IMR-90 (cell line): ENCODE measurements around the gene NAA80. TPM values are rescaled to one million over a fixed set of nuclear protein-coding genes. Genes with fewer than 3 reads are reported as not detected.

Source experiments
- ATAC-seq: fragments of 200-7000 bp; cut with Tn5 transposase; 2 replicates; pipeline ENCODE4 v1.9.1; 2020; ENCODE audit warnings: low read depth, mild to moderate bottlenecking, moderate library complexity
- BruUV-seq: library from RNA; stranded (reverse); fragments of 400-500 nt; replicated peaks from 2 replicates; lab custom pipeline; 2021; lab: Mats Ljungman, UMichigan
- CTCF ChIA-PET: fragments of 300-600 bp; formaldehyde crosslinking; extraction: SDS; loops from one replicate; lab custom pipeline; 2021; ENCODE audit warnings: antibody characterized with exemption; lab: Yijun Ruan, JAX
- POLR2A ChIA-PET: fragments of 300-600 bp; sonication (Branson Sonifier 250); formaldehyde crosslinking; loops from one replicate; lab custom pipeline; 2022; ENCODE audit warnings: antibody characterized with exemption; ENCODE audit not compliant: unreplicated experiment; lab: Charles Lee
- DNase-seq: peaks from one replicate; pipeline ENCODE4 v3.0.0; 2013
- H2AFZ ChIP-seq: replicated peaks from 2 replicates; pipeline ENCODE3; 2013; ENCODE audit warnings: low read length, mild to moderate bottlenecking; ENCODE audit not compliant: poor library complexity
- H2AK5ac ChIP-seq: 2 replicates; pipeline ENCODE4 v1.6.1; 2013; ENCODE audit warnings: low read depth, low read length, inconsistent platforms
- H2AK9ac ChIP-seq: replicated peaks from 2 replicates; pipeline ENCODE3; 2013; ENCODE audit warnings: mild to moderate bottlenecking, low read depth, low read length, moderate library complexity; ENCODE audit not compliant: poor library complexity
- H2BK120ac ChIP-seq: 2 replicates; pipeline ENCODE4 v1.6.1; 2013; ENCODE audit warnings: low read depth, low read length, inconsistent platforms
- H2BK15ac ChIP-seq: 3 replicates; pipeline ENCODE4 v1.6.1; 2013; ENCODE audit warnings: low read depth, low read length, inconsistent platforms
- H2BK20ac ChIP-seq: 2 replicates; pipeline ENCODE4 v1.6.1; 2013; ENCODE audit warnings: low read depth, mild to moderate bottlenecking, inconsistent platforms, low read length, moderate library complexity
- H2BK5ac ChIP-seq: 2 replicates; pipeline ENCODE4 v1.6.1; 2013; ENCODE audit warnings: mild to moderate bottlenecking, low read depth, low read length, inconsistent platforms; ENCODE audit not compliant: poor library complexity, severe bottlenecking
- H3K14ac ChIP-seq: replicated peaks from 2 replicates; pipeline ENCODE4 v1.6.1; 2013; ENCODE audit warnings: low read depth, low read length, inconsistent platforms
- H3K18ac ChIP-seq: 2 replicates; pipeline ENCODE4 v1.6.1; 2013; ENCODE audit warnings: low read depth, low read length, control low read depth
- H3K23ac ChIP-seq: 2 replicates; pipeline ENCODE4 v1.6.1; 2013; ENCODE audit warnings: low read depth, low read length, inconsistent platforms
- H3K27ac ChIP-seq: 2 replicates; pipeline ENCODE4 v1.5.1; 2013; ENCODE audit warnings: mild to moderate bottlenecking, control low read depth, low read length; ENCODE audit not compliant: insufficient read depth
- H3K27me3 ChIP-seq: 2 replicates; pipeline ENCODE4 v1.6.1; 2013; ENCODE audit warnings: low read length; ENCODE audit not compliant: control insufficient read depth, insufficient read depth
- H3K36me3 ChIP-seq: 2 replicates; pipeline ENCODE4 v1.6.1; 2013; ENCODE audit warnings: low read length, mixed read lengths; ENCODE audit not compliant: control insufficient read depth, insufficient read depth
- H3K4ac ChIP-seq: 2 replicates; pipeline ENCODE4 v1.6.1; 2013; ENCODE audit warnings: low read depth, low read length, inconsistent platforms
- H3K4me1 ChIP-seq: 2 replicates; pipeline ENCODE4 v1.6.1; 2013; ENCODE audit warnings: low read length, mixed read lengths; ENCODE audit not compliant: control insufficient read depth, insufficient read depth
- H3K4me2 ChIP-seq: 2 replicates; pipeline ENCODE4 v1.6.1; 2013; ENCODE audit warnings: low read depth, mild to moderate bottlenecking, control low read depth, low read length, moderate library complexity
- H3K4me3 ChIP-seq: 2 replicates; pipeline ENCODE4 v1.5.1; 2013; ENCODE audit warnings: low read depth, mild to moderate bottlenecking, control low read depth, low read length, moderate library complexity; ENCODE audit not compliant: insufficient read depth
- H3K56ac ChIP-seq: 2 replicates; pipeline ENCODE4 v1.6.1; 2013; ENCODE audit warnings: low read length, inconsistent platforms; ENCODE audit not compliant: insufficient read depth; ENCODE audit errors: extremely low read depth
- H3K79me1 ChIP-seq, 2 experiments: 2 replicates each; pipeline ENCODE4 v1.6.1; 2013; ENCODE audit warnings: low read length in 2 of 2, inconsistent platforms in 1 of 2, low read depth in 1 of 2
- H3K9ac ChIP-seq: 2 replicates; pipeline ENCODE4 v1.6.1; 2013; ENCODE audit warnings: low read depth, low read length, control low read depth
- H3K9me1 ChIP-seq: 2 replicates; pipeline ENCODE4 v1.6.1; 2013; ENCODE audit warnings: low read length, inconsistent platforms; ENCODE audit not compliant: insufficient read depth
- H3K9me3 ChIP-seq: 2 replicates; pipeline ENCODE4 v1.6.1; 2013; ENCODE audit warnings: low read length; ENCODE audit not compliant: control insufficient read depth, insufficient read depth
- H4K20me1 ChIP-seq: 2 replicates; pipeline ENCODE4 v1.6.1; 2013; ENCODE audit warnings: low read length, inconsistent platforms; ENCODE audit not compliant: insufficient read depth
- H4K5ac ChIP-seq: 2 replicates; pipeline ENCODE4 v1.6.1; 2013; ENCODE audit warnings: mild to moderate bottlenecking, low read depth, low read length, control low read depth
- H4K8ac ChIP-seq, 2 experiments: 2 replicates each; pipeline ENCODE4 v1.6.1; 2013; ENCODE audit warnings: low read depth in 2 of 2, low read length in 2 of 2, control low read depth in 1 of 2, inconsistent platforms in 1 of 2
- H4K91ac ChIP-seq: 2 replicates; pipeline ENCODE4 v1.6.1; 2013; ENCODE audit warnings: low read depth, low read length, inconsistent platforms; ENCODE audit not compliant: insufficient read depth
- CEBPB ChIP-seq: IDR thresholded peaks from 2 replicates; pipeline ENCODE4 v1.6.1; 2012; ENCODE audit warnings: low read depth, low read length, improper control_type of control experiment
- CHD1 ChIP-seq: IDR thresholded peaks from 2 replicates; pipeline ENCODE4 v1.6.1; 2012; ENCODE audit warnings: low read depth, low read length, improper control_type of control experiment
- CTCF ChIP-seq: conservative IDR thresholded peaks from 2 replicates; pipeline ENCODE4 v1.5.1; 2012; ENCODE audit warnings: mild to moderate bottlenecking, low read depth, low read length, improper control_type of control experiment
- FOS ChIP-seq: fragments of 150-350 bp; IDR thresholded peaks from 2 replicates; pipeline ENCODE4 v1.6.1; 2016; ENCODE audit warnings: low read depth, low read length
- MAFK ChIP-seq: IDR thresholded peaks from 2 replicates; pipeline ENCODE4 v1.6.1; 2012; ENCODE audit warnings: low read depth, low read length, improper control_type of control experiment
- MAZ ChIP-seq: IDR thresholded peaks from 2 replicates; pipeline ENCODE4 v1.6.1; 2012; ENCODE audit warnings: low read depth, mild to moderate bottlenecking, low read length, improper control_type of control experiment, moderate library complexity, borderline replicate concordance
- MXI1 ChIP-seq: IDR thresholded peaks from 2 replicates; pipeline ENCODE4 v1.6.1; 2012; ENCODE audit warnings: low read depth, mild to moderate bottlenecking, low read length, moderate library complexity, borderline replicate concordance
- NFE2L2 ChIP-seq: fragments of 150-350 bp; IDR thresholded peaks from 2 replicates; pipeline ENCODE4 v1.6.1; 2016; ENCODE audit warnings: low read depth, mild to moderate bottlenecking, low read length
- POLR2A ChIP-seq: IDR thresholded peaks from 2 replicates; pipeline ENCODE4 v1.6.1; 2012; ENCODE audit warnings: mild to moderate bottlenecking, low read depth, low read length
- RAD21 ChIP-seq: IDR thresholded peaks from 2 replicates; pipeline ENCODE4 v1.6.1; 2012; ENCODE audit warnings: low read length, improper control_type of control experiment
- RCOR1 ChIP-seq: IDR thresholded peaks from 2 replicates; pipeline ENCODE4 v1.6.1; 2012; ENCODE audit warnings: mild to moderate bottlenecking, low read length, improper control_type of control experiment; ENCODE audit not compliant: insufficient replicate concordance
- RFX5 ChIP-seq: IDR thresholded peaks from 2 replicates; pipeline ENCODE4 v1.8.0; 2012; ENCODE audit warnings: low read depth, mild to moderate bottlenecking, low read length, moderate library complexity
- SMC3 ChIP-seq: fragments of 150-350 bp; IDR thresholded peaks from 2 replicates; pipeline ENCODE4 v1.6.1; 2016; ENCODE audit warnings: low read depth, mild to moderate bottlenecking, antibody characterized with exemption, low read length, moderate library complexity
- USF2 ChIP-seq: fragments of 150-350 bp; IDR thresholded peaks from 2 replicates; pipeline ENCODE4 v1.6.1; 2017; ENCODE audit warnings: mild to moderate bottlenecking, antibody characterized with exemption, low read length, low read depth
- WGBS, 2 experiments: methylation state at CpG; one replicate each; pipeline versions ENCODE4 v1.1.5 to v1.1.7; 2013; ENCODE audit warnings: missing lambda C conversion rate in 2 of 2; ENCODE audit not compliant: insufficient read length in 1 of 2; ENCODE audit errors: extremely low coverage in 2 of 2; 5-methylcytosine and 5-hydroxymethylcytosine counted together
- dilution Hi-C: fragments of 300-500 bp; cut with HindIII; formaldehyde crosslinking; loops from one replicate; pipeline ENCODE4 v1.14.3; 2018; ENCODE audit warnings: low sequenced_read_pairs; ENCODE audit not compliant: unreplicated experiment
- in situ Hi-C: fragments of 300-500 bp; cut with MboI; formaldehyde crosslinking; loops from 3 replicates; pipeline ENCODE4 v1.14.3; 2019; ENCODE audit warnings: low sequenced_read_pairs, inconsistent platforms, mixed read lengths
- intact Hi-C: fragments of 100-400 bp; cut with micrococcal nuclease; formaldehyde crosslinking; loops from 2 replicates; pipeline ENCODE4 v1.10.0; 2022
- polyA plus RNA-seq, 3 experiments: library from polyadenylated mRNA; depleted of rRNA; stranded (reverse); fragments of >200 nt; gene quantifications; 2 replicates each; pipeline ENCODE4 v1.2.3, GENCODE V29; 2012; ENCODE audit warnings: low replicate concordance in 1 of 3
- total RNA-seq: library from RNA; depleted of rRNA; stranded (reverse); fragments of >200 nt; gene quantifications from 2 replicates; pipeline ENCODE4 v1.2.3, GENCODE V29; 2012

Gene NAA80
- total and polyA plus RNA-seq, 2 of the 4 experiments (the other 2 are of a cell fraction): 5.0 to 14.4 TPM

- Histone ChIP-seq H3K27me3 (no peaks in the 10 kb centered on the region), H3K56ac (no peak overlapping the region), H4K8ac (no peak overlapping the region), H3K4ac (no peak overlapping the region), H3K9me1 (0 out of 2 replicates have a peak, but pooled peaks cover 2% of the 10 kb centered on the region), H3K4me1 (peaks cover 19% of the 10 kb centered on the region), H3K14ac (no peak overlapping the region), H2BK20ac (no peak overlapping the region), H3K9me3 (no peaks in the 10 kb centered on the region), H3K18ac (no peak overlapping the region), H4K91ac (no peak overlapping the region), H2AK9ac (no peak overlapping the region), H3K79me1 (peaks cover 24 to 73% of the 10 kb centered on the region in 2 experiments), H3K23ac (no peak overlapping the region), H3K4me3 (no peak overlapping the region), H3K27ac (no peak overlapping the region), H2AFZ (peak overlapping the region; percentile 34), H2BK15ac (no peak overlapping the region), H3K4me2 (no peak overlapping the region), H4K20me1 (peaks cover 39% of the 10 kb centered on the region), H2BK120ac (no peak overlapping the region), H2BK5ac (no peak overlapping the region), H4K5ac (no peak overlapping the region), H2AK5ac (no peak overlapping the region), H3K9ac (no peak overlapping the region), H3K36me3 (peaks cover 51% of the 10 kb centered on the region)
- no peak for TF ChIP-seq MXI1
- TF ChIP-seq CHD1: no peak
- TF ChIP-seq RCOR1: no peak
- TF ChIP-seq POLR2A: no peak
- no peak for TF ChIP-seq FOS
- TF ChIP-seq MAZ: no peak
- TF ChIP-seq CEBPB: no peak
- peak; percentile 56 for TF ChIP-seq CTCF
- no peak for TF ChIP-seq RFX5
- TF ChIP-seq RAD21: peak; percentile 57
- TF ChIP-seq SMC3: peak; percentile 55; the same call in 1 of the 2 replicates
- no peak for TF ChIP-seq NFE2L2
- TF ChIP-seq USF2: no peak
- TF ChIP-seq MAFK: no peak
- dilution Hi-C loops (no loop called here), intact Hi-C loops (no loop called here), in situ Hi-C loops (no loop called here)
- no peak for DNase-seq
- no peak for ATAC-seq
- ChIA-PET CTCF (interaction anchor here (0.6 to 2.1 kb wide), 4 partner anchors 8 to 30 kb away, joined by 4 to 6 read pairs (median 5); no protein-coding TSS in a partner anchor), POLR2A (no interaction called here)
- 95% methylated on average over 12 of the region's 20 CpGs; no CpG with 5 or more reads in 1 of the 2 experiments for WGBS, 2 experiments
- BruUV-seq: no TSS peak
These were observed 42.0 kb downstream of the NAA80 start for GRCh38 chr3:50256978-50257890.
